HG02571 (cell line): Measurements from ENCODE around the gene GPC5.

Experiments
- ATAC-seq: cut with Tn5 transposase; IDR thresholded peaks from one replicate; pipeline ENCODE4 v1.9.1; 2021; ENCODE audit warnings: mild to moderate bottlenecking, moderate library complexity; ENCODE audit not compliant: unreplicated experiment

The GPC5 gene

DNA sequence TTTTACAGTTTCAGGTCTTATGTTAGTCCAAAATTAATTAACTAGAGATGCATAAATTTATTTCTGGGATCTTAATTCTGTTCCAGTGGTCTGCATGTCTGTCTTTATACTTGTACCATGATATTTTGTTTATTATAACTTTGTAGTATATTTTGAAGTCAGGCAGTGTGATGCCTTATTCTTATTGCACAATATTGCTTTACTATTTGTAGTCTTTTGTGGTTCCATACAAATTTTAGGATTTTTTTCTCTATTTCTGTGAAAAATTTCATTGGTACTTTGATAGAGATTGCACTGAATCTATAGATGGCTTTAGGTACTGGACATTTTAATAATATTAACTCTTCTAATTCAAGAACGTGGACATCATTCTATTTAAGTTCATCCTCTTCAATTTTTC is 304.0 kb downstream of the GPC5 start:
- ATAC-seq: no peak

DNA sequence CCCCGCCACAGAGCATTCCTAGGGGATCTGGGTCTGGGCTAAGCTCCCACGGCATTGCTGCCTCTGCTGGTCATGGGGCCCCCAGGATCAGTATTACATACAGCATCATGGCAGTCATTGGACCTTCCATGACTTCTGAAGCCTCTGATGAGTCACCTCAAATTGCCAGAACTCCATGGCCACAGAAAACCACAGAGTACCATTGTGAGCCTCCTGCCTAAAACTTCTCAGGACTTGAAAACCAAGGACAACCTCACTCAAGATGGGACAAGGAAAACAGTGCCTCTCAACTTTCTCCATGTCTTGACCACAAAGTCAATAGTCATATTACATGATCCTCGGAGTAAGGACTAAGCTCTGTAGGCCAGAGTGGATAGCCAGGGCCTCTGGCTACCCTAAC is 306.0 kb downstream of the GPC5 start:
- no peak for ATAC-seq

DNA sequence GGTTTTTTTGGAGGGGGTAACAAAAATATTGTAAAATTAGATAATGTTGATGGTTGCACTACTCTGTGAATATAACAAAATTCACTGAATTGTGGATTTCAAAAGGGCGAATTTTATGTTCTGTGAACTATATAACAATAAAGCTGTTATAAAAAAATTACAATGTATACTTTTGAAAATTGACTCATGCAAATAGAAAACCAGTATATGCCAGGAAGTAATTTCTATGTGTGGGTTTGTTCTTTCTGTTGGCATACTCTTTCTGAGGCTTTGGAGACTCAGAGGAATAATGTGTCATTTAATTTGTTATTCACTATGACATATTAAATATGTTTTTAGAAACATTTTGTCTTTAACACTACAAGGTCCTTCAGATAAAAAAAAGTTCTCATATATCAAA is 310.1 kb downstream of the GPC5 start:
- no peak for ATAC-seq

DNA sequence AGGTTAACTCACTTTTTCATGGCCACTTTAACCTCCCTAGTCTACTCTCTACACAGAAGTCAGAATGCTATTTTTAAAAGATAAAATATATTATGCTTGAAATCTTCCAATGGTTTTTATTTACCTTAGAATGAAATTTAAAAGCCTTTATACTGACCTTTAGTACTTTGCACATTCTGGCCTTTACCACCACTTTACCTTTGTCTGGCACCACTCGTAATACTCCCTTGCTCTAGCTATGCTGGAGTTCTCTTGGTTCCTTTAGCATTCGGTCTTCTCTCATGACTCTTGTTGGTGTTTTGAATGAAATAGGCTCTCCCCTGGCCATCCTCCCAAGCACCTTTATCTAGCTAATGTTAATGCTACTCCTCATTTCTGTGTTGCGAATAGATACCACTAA is 310.8 kb downstream of the GPC5 start:
- ATAC-seq: no peak

DNA sequence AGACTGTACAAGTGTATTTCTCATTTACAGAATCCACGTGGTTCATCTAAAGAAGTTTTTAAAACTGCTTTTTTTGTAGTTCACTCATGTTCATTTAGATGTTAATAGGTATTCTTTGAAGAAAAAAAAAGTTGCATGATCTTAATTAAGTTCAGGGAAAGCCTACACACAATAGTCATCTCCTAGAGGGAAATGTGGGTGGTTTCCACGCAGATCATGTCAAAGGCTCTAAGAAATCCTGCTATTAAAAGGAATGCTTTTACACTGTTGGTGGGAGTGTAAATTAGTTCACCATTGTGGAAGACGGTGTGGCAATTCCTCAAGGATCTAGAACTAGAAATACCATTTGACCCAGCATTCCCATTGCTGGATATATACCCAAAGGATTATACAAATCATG is 312.3 kb downstream of the GPC5 start:
- ATAC-seq: no peak

DNA sequence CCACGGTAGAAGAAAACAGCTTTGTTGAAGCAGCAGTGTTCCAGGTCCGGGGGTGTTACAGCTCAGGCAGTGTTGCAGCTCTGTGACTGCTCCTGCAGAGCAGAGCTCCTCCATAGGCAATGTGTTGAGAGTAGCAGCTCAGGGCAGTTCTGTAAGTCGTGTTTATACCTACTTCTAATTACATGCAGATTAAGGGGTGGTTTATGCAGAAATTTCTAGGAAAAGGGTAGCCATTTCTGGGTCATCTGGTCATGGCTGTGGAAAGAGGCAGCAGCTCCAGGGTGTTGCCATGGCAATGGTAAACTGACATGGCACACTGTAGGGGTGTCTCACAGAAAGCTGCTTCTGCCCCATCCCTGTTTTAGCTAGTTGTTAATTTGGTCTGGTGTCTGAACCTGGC is 316.4 kb downstream of the GPC5 start:
- ATAC-seq: no peak

DNA sequence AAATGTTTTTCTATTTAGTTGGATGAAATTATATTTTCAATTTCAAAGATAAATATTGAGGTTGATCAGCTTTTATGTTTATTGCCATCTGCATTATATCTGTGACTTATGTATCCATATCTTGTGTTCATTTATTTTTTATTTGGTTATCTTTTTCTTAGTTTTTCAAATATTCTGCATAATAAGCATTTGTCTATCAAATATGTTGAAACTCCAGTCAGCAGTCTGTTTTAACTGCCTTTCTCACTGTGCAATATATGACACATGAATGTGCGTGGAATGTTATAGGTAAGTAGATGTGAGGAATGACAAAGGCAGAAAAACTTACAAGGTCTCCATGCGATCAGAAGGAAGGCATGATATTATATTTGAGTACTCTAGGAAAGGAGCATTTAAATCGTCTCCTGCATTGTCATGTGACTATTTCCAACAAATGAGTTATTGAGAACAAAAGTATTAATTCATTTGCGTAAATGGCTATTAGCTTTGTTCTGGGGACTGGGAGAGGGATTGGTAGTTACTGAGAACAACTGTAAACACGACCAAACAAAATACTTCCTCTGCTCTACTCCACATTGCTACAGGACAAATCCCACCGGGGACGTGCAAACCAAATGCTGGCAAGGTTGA is 318.1 kb downstream of the GPC5 start:
- ATAC-seq: no peak

DNA sequence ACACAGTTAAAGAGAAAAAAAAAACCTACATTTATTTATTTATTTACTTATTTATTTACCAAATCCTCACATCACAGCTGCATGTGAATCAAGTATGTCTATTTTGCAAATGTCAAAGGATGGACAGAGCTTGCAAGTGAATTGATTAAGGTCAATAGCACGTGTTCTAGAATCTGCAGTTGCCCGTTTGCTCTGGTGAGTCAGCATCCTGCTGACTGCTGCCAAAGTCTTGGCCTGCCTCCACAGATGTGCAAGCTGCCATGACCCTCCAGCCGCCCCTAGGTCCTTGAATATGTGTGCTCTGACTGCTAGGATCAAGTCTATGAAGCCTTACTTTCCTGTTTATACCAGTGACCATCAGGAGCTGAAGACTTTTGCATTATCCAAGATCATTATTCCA is 320.6 kb downstream of the GPC5 start:
- ATAC-seq: no peak

DNA sequence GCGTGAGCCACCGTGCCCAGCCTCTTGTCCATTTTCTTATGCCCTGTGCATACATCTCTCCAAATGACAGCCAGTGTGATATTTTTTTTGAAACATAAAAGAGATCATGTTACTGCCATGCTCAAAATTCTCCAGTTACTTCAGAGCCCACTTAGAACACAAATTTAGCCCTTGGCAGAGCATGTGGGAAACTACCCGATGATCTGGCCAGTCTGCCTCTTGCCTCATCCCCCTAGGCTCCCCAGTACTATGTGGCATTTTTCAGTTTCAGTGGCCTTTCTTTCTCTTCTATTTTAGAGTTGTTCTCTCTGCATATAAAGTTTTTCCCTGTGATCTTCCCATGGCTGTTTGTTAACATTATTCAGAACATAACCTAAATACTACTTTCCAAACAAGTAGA is 323.0 kb downstream of the GPC5 start:
- ATAC-seq: no peak

DNA sequence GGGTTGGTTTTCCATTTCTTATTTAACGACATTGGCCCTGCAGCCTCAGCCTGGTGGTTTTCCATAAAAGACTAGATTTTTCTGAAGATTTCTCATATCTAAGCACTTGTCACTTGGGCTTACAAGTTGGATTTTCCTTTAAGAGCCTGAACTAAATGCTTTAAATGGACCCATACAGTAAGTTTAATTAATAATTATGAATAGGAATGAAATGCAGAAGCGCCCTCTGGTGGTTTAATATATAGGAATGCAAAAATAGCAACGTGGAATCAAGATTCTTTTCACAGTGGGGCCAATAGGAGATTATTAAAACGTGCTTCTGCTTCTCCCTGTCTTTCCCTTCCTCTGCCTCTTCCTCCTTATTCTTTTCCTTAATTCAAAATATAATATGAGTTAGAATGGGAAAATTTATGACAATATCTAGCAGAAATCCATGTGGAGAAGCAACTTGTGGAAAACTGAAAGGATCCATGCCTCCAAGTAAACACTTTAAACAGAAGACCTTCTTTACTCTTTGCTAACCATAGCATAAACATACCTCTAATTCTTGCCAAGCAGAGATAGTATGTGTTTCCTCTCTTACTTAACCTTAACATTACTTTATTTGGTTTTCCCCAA is 324.0 kb downstream of the GPC5 start:
- ATAC-seq: no peak

DNA sequence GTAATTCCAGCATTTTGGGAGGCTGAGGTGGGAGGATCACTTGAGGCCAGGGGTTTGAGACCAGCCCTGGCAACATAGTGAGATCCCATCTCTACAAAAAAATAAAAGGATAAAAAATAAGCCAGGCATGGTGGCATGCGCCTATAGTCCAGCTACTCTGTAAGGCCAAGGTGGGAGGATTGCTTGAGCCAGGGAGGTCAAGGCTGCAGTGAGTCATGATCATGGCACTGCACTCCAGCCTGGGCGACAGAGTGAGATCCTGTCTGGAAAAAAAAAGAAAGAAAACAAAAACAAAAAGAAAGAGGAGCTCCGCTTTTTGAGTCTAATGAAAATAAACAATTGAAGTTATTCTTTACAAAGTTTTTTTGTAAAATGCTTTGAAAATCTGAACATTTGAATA is 326.2 kb downstream of the GPC5 start:
- no peak for ATAC-seq

DNA sequence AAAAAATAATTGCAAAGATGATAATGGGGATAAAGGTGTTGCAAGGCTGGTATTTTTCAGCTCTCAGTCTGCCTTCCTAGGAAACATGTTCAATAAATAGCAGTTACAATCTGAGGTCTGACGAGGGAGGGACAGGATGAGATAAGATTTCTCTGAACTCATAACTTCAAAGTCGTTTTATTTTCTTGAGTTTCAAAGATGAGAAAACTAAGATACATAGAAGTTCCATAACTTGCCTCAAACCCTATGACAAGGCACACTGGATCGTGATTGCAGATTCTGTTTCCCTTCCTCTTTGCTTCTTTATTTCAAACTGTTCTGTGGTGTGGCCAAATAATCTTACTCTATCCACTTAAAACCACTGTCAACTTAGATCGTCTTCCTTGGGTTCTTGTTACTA is 327.2 kb downstream of the GPC5 start:
- no peak for ATAC-seq

DNA sequence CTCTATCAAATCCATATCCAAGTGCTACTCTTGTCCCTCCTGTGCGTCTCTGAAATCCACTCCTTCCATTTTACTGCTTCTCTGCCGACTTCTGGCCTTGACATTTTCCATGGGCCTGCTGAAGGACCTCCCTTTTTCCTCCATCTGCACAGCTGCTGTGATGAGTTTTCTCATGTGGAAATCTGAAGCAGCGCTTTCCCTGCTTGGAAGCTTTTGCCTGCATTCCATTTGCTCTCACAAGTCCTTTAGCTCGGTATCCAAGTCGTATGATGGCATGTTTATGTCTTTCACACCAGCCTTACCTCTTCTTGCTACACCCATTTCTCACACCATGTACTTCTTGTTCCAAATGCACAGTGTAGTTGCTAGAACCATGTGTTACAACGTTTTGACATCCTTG is 328.2 kb downstream of the GPC5 start:
- ATAC-seq: no peak

DNA sequence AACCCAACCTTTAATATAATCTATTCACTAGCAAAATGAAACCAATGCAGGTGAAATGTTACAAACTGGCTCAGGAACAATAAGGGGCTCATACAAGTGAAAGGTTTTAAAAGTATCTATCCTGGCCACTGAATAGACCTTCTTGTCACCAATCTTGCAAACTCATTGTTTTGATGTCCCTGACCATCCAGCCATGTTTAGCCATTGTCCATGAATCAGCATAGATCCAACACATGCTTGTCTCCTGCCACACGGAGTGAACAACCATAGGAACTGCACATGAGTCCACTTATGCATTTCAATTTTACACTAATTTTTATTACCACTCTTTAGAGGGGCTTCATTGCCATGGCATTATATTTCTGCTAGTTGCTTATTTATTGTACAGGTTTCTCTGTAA is 331.4 kb downstream of the GPC5 start:
- ATAC-seq: no peak

DNA sequence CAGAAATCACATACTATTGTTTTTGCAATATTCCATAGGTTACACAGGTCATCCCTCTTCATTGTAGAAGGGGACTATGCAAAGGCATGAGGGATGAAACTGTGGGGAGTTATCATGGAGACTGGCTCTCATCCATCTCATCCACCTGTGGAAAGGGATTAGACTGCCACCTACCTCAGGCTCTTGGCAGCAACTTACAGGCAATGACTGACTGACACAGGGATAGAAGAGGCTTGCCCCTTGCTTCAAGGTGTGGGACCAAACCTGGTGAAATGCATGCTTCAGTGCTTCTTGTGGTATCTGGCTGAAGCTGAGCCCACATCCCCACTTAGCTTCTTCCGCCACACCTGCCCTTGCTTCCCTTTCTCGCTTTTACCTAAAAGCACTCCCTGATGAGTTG is 341.3 kb downstream of the GPC5 start:
- no peak for ATAC-seq

DNA sequence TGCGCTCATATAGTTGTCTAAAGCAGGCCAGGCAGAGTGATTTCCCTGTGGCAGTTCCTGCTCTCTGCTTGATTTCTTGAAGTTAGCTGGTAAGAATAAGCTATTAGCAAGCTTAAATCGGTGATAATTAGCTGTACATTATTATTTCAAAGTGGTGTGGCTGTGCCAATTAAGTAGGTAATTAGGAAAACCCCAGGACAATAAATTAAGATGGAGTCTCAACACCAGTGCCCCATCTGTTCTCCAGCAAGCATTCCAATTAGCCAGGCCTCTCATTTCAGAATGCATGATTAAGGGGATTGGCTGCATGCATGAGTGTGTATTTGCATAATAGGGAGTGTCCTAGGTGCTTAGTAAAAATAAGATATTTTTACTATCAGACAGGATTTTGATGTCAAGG is 342.3 kb downstream of the GPC5 start:
- ATAC-seq: no peak

DNA sequence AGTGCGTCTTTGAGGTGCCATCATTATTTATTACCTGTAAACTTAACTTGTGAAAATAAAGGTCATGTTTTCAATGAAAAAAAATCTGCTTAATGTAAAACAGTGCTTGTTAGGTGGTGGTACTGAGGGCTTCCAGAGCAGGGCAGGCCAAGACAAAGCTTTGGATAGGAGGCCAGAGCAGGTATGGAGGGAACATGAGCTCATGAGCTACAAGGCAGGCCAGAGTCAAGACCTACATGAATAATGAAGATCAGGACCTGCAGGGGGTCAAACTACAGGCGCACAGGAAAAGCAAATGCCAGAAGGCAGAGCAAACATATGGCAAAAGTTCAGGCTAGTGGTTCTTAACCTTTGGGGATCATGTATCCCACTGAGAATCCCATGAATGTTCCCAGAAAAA is 343.5 kb downstream of the GPC5 start:
- ATAC-seq: no peak

DNA sequence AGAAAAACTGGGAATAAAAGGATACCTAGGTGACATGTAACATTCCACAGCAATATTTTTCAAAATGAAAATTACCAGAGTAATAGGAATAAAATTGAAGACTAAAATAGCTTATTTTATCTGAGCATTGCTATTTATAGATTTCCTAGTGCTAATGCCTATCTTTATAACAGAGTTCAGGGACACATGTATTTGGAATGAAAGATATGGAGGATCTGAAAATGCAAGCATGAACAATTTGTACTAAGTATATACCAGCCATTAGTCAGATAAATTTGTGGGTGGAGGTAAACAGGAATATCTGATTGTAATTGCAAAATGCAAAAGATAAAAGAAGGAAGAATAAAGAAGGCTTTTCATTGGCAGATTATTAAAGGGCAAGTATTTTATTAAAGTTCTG is 345.9 kb downstream of the GPC5 start:
- ATAC-seq: no peak

DNA sequence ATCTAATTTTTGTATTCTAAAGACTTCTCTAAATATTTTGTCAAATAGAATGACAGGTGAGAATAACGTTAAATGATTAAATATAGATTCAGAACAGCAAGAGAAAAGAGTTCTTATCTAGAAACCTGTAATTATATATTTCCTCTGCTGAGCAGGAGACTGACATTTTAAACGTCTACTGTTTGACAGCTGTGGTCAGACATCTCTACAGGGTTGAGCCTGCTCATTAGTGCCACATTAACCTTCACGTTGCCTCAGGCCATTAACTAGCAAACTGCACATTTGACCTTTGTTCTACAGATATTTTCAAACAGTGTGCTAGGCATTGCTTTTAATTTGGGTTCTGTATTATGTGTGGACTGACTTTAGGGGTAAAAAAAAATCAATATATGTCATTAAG is 347.5 kb downstream of the GPC5 start:
- no peak for ATAC-seq

DNA sequence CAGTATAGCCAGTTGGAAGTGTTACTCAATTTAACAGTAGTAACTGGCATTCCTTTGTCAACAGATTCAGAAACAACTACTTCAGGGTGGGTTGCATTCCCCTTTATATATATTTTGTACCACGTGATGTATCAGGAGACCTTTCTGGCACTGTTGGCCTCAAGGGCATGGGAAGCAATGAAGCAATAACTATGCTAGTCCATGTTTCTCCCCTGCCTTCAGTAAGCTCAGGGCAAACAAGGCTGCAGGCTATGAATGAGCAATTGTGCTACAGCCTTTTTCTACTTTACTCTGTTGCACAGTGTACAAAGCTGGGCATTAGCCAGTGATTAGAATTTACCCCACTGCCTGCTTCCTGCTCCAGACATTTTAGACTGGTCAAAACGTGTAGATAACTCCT is 348.8 kb downstream of the GPC5 start:
- no peak for ATAC-seq

DNA sequence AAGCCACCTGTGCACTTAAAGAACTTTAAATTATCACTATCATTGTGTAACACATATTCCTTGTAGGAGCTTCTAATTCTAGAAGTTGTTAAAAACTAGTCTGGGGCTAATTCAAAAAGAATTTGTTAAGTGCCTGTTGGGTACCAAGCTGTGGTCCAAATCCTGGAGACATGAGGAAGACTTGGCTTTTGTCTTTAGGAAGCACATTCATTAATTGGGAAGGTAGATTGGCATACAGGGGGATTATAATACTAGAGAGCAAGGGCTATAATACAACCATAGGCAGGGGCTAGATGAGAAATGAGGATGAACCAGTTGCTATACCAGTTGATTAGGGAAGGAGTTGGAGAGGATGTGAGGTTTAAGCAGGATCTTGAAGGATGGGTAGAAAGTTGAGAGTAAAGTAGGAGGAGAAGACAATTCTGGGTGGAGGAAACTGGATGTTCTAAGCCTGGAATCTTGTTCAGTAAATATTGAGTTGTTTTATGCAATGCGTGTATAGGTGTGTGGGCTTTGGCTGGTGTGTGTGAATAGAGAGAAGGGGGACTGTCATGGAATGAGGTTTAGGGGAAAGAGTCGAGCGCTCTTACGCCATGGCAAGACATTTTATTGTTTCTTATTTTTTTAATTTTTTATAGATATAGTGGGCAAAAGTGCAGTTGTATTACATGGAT is 350.1 kb downstream of the GPC5 start:
- ATAC-seq: no peak

DNA sequence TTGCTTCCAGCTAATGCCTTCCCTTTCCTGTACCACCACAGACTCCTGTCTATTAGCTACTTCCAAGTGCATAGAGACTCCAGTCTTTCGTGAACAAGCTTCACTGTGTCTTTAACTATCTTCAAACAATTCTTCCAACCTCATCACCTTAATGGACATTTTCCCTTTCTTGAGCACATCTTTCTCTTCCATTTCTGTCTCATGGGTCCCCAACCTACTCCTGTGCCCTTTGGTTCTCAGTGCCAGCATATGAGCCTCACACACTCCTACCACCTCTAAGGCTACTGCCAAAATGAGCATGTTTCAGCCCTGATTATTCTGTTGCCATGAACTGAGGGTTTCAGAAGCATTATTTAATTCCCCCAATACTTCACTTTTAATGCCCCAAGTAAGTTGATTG is 360.3 kb downstream of the GPC5 start:
- ATAC-seq: no peak

DNA sequence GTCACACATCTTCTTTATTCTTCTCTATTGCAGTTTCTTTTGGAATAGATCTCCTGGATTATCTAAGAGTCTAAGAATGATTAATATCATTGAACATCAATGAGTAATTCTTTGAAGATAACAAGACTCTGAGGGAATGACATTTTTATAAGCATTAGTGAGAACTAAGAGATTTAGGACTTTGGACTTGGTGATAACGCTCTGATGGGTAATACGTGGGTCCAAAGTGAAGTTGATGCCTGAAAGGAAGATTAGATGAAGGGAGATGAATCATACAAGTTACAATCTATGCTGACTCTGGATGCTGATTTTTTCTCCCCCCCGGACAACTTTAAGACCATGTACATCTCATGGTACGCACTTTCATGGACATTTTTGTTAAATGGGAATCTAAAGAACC is 364.5 kb downstream of the GPC5 start:
- no peak for ATAC-seq
